ENCODE measurements around the gene GALNT6.

GALNT6 gene

DNA sequence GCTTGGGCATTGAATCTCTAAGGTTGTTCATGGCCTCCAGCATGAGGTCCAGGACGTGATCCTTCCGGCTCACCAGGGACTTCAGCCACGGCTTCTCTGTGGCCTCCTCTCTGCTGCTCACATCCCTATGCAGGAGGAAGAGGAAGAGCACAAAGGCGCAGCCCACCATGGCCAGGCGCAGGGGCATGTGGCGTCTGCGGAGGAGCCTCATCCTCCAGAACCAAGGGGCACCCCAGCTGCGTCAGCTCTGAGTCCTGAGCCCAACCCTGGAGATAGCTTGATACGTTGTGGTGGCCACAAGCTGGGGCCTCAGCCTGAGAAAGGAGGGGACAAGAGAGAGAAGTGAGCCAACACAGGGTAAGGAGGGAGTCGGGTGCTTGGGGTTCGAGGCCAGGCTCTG, 11.6 kb downstream of the GALNT6 start:
- DNase-seq, result no peak

DNA sequence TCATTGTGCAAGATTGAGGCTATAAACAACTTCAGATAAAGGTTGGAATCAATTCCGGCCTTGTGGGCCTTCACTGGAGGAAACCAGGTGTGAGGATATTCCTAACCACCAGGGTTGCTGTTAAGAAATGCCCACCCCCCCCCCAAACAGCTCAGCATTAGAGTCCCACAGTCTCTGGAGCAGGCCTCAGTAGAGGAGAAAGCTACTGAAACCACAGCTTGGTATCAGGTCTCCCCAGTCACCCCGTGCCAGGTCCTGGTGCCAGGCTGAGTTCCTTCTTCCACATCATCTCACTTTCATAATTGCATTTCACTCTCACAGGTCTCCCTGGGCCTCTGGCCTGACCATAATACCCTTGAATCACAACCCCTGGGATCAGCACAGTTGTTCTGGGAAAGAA, 12.5 kb downstream of the GALNT6 start:
- no peak for DNase-seq

DNA sequence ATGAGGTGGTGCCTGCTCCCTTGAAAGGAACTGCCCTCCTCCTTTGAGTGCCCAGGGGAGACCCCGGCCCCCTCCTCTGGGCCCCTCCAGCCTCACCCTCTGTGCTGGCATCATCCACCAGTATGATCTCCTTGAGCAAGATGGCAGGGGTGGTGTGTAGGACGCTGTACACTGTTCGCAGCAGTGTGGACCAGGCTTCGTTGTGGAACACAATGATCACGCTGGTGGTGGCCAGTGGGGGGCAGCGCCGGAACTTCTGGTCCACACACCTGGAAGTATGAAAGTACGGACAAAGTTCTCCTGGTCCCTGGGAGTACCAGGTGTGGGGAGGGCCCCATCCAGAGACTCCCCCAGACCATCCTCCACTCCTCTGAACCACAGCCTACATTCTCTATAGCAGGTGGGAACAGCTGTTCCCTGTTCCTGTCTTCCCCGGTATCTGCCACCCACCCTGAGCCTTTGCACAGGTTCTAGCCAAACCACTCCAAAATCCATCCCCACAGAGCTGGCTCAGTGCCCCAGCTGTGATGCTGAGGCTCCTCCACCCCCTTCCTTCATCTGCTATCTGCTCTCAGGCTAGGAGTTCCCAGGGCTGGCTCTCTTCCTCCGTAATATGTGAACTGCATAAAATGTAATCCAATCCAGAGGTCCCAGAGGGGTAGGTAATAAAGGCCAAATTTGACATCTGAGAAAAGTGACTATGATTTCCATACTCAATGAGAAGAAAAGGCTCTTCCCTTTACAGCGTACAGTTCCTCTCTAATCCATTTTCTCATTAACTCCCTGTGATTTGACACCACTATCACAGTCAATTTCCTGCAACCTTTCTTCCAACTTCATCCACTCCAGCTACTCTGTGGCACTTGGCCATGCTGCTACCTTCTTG, 13.9 kb downstream of the GALNT6 start:
- no peak for DNase-seq

DNA sequence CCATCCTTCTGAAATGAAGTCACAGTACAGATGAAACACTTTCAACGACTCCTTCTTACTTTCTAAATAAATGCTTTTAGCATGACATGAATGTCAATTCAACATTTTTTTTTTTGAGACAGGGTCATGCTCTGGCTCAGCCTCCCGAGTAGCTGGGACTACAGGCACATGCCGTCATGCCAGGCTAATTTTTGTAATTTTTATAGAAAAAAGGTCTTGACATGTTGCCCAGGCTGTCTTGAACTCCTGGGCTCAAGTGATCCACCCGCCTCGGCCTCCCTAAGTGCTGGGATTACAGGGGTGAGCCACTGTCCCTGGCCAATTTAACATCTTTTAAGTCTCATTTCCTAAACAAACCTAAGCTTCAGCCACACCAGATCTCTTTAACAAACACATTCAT, 16.4 kb downstream of the GALNT6 start:
- no peak for DNase-seq

DNA sequence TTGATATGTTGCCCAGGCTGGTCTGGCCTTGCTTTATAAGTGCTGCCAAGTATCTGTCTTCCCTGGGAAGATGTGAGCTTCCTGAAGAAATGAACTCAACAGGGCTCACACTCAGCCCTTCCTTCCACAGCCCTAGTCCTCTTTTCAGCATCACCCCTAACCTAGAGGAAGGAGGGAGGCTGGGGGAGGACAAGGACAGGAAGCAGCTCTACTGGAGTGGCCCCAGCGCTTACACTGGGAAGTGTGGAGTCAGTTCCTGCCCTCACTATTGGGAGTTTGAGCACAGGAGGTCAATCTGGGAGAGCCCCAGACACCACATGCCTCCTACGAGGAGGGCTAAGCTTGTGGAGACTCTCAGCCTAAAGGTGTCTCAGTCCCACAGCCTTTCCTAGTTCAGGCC, 16.8 kb downstream of the GALNT6 start:
- DNase-seq, result no peak

DNA sequence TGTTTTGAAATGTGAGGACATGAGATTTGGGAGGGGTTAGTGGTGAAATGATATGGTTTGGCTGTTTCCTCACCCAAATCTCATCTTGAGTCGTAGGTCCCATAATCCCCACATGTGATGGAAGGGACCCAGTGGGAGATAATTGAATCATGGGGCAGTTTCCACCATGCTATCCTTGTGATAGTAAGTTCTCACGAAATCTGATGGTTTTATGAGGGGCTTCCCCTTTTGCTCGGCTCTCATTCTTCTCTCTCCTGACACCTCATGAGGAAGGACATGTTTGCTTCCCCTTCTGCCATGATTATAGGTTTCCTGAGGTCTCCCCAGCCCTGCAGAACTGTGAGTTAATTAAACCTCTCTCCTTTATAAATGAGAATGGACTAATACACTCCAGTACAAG, 18.0 kb downstream of the GALNT6 start:
- DNase-seq, result no peak

DNA sequence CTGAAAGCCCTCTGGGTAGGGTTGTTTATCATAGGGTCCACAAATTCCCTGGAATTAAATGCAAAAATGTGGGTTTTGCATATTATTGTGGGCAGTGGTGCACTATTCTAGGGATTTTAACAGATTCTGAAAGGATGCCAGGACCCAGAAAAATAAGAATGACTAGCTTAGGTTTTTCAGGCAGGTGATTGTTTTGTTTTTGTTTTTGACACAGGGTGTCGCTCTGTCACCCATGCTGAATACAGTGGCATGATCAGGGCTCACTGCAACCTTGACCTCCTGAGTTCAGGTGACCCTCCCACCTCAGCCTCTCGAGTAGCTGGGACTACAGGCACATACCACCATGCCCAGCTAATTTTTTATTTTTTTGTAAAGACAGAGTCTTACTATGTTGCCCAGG, 19.2 kb downstream of the GALNT6 start:
- no peak for DNase-seq

DNA sequence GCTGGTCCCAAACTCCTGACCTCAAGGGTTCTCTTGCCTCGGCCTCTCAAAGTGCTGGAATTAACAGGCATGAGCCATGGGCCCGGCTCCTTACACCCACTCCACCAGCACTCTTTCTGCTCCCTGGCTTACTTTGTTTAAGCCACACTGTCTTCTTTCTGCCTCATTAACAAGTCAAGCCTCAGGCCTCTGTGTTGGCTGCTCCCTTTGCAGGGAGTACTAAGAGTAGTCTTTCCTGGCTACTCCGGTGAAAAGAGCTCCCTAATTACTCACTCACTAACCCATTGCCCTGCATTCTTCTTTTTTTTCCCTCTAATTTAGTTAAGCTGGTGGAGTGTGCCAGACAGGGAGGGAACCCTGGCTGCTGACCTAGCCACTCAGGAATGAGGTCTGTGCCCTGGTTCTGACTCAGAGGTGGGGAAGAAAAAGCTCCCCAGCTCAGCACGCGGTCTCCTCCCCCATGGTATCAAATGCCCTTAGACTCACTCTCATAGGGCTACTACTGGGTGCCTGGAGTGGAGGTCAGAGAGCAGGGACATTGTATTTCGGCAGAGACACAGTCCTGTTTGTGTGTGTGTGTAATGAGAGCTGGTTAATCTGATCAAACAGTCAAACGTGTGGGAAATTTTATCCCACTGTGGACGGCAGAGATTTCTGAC, 19.8 kb downstream of the GALNT6 start:
- no peak for DNase-seq

DNA sequence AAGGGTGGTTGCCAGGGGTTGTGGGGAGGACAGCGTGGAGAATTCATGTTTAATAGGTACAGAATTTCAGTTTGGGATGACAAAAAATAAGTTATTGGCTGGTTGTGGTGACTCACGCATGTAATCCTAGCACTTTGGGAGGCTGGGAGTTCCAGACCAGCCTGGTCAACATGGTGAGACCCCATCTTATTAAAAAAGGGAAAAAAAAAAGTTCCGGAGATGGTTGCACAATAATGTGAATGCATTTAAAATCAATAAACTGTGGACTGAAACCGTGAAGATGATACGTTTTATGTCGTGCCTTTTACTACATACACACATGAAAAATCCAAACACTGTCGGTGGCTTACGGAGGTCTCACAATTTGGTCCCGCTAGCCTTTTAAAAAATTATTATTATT, 20.5 kb downstream of the GALNT6 start:
- no peak for DNase-seq

DNA sequence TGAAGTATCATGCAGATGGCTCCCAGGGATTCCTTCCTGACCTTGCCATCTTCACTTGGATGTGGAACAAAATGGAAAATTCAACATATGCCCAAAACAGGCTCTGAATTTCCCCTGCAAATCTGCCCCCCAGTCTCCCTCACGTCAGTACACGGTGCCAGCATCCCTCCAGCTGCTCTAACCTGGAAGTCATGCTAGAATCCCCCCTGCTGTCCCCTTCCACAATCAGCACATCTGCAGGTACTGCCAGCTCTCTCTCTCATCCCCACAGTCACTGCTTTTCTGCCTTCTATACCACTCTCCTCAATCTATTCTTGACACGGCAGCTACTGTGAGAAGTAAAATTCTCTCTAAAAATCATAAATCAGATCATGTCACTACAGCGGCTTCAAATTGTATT, 21.6 kb downstream of the GALNT6 start:
- DNase-seq, result no peak

DNA sequence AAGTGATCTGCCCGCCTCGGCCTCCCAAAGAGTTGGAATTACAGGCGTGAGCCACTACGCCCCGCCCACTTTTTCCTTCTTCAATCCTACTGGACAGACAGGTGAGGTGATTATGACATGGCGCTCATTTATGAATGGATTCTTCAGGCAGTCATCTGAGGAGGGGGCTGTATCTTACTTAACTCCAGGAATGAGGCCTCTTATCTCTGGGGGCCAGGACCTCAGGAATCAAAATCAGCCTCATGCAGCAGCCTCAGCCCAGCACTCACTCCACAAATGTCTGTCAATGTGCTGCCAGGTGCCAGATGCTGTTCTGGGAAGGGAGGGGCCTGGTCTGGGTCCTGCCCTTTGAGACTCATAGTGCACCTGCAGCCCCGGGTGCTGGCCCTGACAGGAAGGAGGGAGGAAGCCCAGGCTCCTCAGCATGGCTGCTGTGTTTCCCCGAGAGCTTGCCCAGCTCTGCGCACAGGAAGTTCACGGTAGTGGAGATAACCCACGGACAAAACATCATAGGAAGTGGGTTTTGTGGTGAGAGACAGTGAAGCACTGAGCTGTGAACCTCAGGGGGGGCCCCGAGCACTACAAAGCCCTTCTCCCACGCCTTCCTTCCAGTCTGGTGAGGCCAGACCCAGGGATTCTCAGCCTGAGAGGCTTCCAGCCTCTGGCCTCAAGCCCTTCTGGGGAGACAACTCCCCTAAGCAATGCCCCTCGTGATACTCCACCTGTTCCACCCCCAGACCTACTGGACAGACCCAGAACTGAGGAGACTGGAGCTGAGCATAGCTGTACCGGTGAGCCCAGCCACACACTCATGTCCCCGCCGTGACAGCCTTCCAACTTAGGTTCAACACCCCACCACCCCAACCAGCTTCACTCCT, 22.3 kb downstream of the GALNT6 start:
- peak; percentile 93 for DNase-seq

DNA sequence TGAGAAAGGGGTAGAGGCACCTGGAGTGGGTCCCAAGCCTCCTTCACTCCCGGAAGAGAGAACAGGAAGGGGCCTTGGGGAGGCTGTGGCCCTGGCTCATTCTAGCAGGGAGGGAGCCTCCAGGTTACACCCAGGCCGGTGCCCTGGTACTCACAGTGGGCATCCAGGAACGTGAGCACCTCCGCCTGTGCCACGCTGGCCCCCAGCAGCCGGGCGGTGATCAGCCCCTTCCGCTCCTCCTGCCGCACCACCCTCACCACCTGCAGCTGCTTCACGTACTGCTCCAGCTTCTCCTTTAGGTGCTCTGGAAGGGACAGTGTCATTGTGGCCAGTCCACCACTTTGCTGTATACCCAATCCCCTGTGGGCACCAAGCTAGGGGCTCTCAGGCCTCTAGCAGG, 25.9 kb downstream of the GALNT6 start:
- DNase-seq, result no peak

DNA sequence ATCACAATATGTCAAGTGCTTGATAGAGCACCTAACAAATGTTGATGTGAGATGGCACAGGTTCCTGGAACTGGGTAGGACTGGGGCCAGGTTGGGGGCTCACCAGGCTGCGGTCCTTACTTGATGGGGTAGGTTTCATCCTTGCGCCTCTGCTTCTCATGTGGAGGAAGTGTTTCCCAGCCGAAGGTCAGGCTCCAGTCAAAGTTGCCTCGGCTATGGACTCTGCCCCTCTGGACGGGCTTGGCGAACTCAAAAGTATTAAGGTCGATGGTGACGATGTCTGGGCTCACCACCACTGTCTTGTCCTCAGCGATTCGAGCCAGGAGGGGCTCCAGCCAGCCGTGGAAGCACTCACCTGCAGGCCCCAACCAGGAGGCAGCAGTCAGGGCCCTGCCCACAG, 27.2 kb downstream of the GALNT6 start:
- DNase-seq, result no peak

DNA sequence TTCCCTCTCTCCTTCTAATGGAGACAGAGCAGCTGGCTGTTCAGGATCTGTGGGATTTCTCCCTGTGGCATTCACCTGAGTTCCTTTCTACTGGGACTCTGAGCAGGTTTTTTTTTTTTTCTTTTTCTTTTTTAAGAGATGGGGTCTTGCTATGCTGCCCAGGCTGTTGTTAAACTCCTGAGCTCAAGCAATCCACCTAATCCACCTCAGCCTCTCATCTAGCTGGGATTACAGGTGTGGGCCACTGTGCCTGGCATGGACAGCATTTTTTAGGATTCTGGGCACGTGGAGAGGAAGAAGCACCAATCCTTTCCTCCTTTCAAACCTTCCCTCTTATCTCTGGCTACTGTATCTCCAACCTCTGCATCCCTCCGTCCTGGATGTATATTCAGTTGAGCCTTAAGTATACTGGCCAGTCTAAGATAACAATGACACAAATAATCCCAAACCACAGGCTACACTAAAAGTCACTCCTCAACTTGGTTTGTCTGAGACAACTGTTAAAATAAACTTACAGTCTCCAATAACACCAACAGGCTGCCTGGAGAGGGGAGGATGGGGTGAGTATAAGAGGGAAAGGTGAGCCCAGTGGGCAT, 28.4 kb downstream of the GALNT6 start:
- no peak for DNase-seq

DNA sequence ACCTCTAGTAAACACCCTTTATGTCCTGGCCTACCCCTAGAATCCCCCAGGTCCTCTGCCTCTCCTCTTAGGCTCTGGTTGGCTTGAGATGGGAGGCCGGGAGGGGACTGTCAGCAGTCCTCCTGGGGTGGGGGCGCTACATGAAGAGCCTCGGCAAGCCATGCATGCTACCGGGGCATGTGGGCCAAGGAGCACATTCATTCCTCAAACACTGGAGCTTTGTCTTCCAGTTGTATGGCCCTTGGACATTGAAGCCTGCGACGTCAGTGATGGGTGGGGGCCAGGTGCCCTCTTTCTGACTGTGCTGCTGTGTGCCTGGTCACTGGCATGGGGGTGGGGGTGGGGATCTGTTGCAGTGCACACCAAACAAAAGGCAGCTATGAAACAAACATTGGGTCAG, 28.9 kb downstream of the GALNT6 start:
- DNase-seq, result no peak

DNA sequence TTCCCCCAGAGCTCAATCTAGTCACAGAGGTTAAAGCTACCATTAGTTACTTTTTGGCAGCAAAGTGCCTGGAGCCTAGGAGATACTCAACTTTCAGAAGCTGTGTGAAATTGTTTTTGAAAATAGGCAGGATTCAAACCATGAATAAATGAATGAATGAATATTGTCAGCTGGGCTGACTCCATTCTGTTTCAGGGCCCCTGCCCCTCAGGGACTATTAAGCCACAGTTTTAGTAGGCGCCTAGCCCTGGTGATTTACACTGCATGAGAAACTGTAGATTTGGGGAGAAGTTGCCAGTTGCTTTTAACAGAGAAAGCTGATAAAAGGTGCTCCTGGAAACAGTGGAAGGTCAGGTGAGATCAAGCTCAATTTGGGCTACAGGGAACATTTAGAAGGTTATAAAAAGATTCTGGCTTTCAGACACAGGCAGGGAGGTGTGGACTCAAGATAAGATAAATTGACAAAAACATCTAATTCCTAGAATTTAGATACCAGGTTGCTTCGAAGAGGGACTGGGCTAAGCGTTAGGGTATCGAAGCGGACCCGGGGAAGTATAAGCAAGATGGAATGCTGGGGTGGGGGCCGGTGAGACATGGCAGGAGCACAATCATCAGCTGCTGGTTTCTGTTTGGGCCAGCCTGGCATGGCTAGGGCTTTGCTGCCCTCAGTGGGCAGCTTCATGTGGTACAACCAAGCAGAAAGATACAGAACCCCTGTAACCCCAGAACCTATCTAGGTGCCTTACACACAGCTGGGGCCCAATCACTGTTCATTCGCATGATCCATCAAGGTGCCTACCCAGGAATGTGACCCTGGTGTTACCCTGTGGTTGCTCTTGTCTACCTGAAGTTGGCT, 29.8 kb downstream of the GALNT6 start:
- DNase-seq, result no peak

DNA sequence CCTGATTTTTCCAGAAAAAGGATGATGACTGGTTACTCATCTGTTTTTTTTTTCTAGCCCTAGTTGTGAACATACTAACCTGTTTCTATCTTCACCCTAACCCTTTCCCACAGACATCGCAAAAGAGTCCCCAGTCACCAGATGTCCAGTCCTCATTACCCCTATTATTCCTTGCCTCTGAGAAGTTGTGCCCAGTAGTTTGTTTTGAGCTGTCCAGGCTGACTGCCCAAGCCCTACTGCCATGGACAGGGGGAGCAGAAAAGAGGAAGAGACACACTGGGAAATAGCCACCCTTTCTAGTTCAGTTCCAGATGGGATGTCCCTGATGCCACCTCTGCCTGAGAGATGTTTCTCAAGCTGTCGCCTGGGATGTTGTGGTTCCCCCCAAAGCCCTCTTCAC, 30.9 kb downstream of the GALNT6 start:
- DNase-seq, result no peak

DNA sequence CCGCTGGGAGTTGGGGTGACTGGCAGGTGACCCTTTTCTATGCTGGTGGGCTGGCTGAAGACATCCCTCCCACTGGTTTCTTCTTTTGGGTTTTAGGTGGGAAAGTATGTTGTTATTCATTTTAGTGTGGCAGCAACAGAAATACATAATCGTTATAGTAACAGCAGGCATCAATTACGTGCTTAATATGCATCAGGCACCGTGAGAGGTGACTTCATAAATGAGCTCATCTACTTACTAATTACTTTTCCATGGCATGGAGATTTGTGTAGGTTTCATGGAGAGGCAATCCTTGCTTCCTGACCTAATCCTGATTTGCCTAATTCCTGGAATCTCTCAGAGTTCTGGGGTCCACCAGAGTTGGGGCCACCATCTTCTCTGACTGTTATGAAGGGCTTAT, 31.4 kb downstream of the GALNT6 start:
- DNase-seq, result no peak

DNA sequence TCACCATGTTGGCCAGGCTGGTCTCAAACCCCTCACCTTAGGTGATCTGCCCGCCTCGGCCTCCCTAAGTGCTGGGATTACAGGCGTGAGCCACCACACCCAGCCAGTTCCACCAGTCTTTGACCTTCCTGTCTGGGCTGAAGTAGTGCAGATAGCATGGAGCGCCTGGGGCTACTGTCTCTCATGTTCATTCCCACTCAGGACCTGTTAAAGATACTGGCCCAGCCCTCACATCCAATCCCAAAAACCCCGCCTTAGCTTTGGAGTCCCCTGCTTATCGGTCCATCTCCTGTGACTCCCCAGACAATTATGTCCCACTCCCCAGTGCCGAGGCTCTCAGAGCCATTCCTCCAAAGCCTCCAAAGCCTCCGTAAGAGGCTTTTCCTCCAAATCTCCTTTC, 32.7 kb downstream of the GALNT6 start:
- no peak for DNase-seq

DNA sequence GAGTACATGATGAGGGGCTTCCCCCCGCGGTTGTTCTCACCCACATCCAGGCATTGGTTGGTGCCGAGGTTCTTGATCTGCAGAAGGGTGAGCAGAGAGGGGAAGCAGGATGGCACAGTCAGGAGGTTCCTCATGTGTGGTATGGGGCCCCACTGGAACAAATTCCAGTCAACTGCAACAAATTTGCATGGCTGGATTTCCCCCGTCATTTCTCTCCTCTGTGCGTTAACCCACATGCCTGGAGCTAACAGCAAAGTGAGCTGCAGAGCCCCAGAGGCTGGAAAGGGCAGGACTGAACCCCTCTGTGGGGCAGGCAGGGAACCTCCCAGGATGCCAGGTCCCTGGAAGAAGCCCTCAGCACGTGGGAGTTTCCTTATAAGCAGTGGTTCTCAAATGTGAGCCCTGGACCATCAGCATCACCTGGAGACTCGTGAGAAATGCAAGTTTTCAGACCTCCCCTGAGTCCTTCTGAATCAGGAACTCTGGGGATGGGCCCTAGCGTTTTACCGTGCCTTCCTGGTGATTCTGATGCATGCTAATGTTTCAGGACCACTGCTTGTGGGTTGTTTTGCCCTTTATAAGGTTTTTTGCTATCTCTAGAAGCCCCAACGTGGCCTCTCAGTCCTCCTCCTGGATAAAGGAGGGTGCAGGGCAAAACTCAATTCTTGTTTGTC, 33.7 kb downstream of the GALNT6 start:
- no peak for DNase-seq

DNA sequence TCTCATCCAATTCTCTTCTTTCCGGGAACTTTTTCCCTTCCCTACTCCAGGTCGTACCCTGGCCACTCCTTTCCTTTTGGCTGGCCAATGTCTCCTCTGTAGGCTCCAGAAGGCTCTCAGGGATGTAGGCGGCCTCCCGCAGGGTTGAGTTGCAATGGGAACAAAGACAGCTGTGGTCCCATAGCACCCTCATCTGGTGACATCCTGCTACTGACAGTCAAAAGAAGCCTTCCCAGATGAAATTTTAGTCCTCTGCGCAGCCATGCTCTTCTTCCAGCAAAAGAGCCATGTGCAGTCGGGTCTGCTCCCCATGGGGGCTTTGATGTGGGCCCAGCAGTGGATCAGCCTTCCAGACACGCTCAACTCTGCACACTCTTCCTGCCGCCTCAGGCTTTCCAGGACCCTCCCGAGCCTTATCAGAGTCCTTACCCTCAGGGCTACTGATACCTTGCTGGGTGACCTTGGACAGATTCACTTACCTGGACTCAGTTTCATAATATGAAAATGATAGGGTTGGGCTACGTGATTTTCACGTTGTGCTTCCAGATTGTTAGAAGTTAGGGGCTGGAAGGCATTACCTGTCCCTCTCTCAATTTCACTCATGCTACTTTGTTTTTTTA, 39.2 kb downstream of the GALNT6 start:
- DNase-seq, result peak; percentile 64
